HG03064 (cell line): ENCODE measurements around the gene SPATS2.
A peak's percentile ranks its signal among the peaks of the same experiment; 100 is the strongest.

Source experiments
- ATAC-seq: cut with Tn5 transposase; IDR thresholded peaks from one replicate; pipeline ENCODE4 v1.9.1; 2021; ENCODE audit warnings: low read depth; ENCODE audit not compliant: unreplicated experiment

The SPATS2 gene

GRCh38 chr12:49536526-49537071 lies 169.3 kb downstream of the SPATS2 start:
- ATAC-seq: no peak

- no peak for ATAC-seq
Observed at GRCh38 chr12:49537231-49537751, 170.0 kb downstream of the SPATS2 start.

- ATAC-seq: no peak
Observed at GRCh38 chr12:49537752-49538509, 170.7 kb downstream of the SPATS2 start.

- peak; percentile 47 for ATAC-seq
Observed at GRCh38 chr12:49538510-49539403, 171.5 kb downstream of the SPATS2 start, which contains the start of gene KCNH3. TSS of gene KCNH3 (plus strand) at chr12:49539030. CDS start at chr12:49539417, 387 bp downstream.

- ATAC-seq: no peak
Observed at GRCh38 chr12:49539406-49540228, 172.4 kb downstream of the SPATS2 start.

GRCh38 chr12:49540229-49541139 lies 173.2 kb downstream of the SPATS2 start:
- ATAC-seq: no peak

GRCh38 chr12:49541140-49541861 lies 174.0 kb downstream of the SPATS2 start:
- ATAC-seq: no peak

GRCh38 chr12:49541911-49542505 lies 174.7 kb downstream of the SPATS2 start:
- no peak for ATAC-seq

GRCh38 chr12:49542592-49543160 lies 175.4 kb downstream of the SPATS2 start:
- ATAC-seq: no peak

- no peak for ATAC-seq
Observed at GRCh38 chr12:49543221-49543913, 176.1 kb downstream of the SPATS2 start.

GRCh38 chr12:49543914-49544815 lies 176.9 kb downstream of the SPATS2 start:
- no peak for ATAC-seq

GRCh38 chr12:49545815-49546214 lies 178.6 kb downstream of the SPATS2 start:
- ATAC-seq: no peak

GRCh38 chr12:49546481-49546880 lies 179.2 kb downstream of the SPATS2 start:
- no peak for ATAC-seq

- ATAC-seq: no peak
Observed at GRCh38 chr12:49547090-49547690, 179.9 kb downstream of the SPATS2 start.

GRCh38 chr12:49548481-49548821 lies 181.2 kb downstream of the SPATS2 start:
- no peak for ATAC-seq
